HCT116 (cell line): ENCODE results near the gene SMYD3. TPM values are rescaled to one million over a fixed set of nuclear protein-coding genes. Genes with fewer than 3 reads are reported as not detected.

Source experiments
- ATAC-seq: fragments of 200-7000 bp; cut with Tn5 transposase; 2 replicates; pipeline ENCODE4 v1.9.1; 2020; ENCODE audit warnings: mild to moderate bottlenecking, moderate library complexity
- BruUV-seq: library from RNA; stranded (reverse); fragments of 400-500 nt; replicated peaks from 2 replicates; lab custom pipeline; 2021; lab: Mats Ljungman, UMichigan
- CTCF ChIA-PET: fragments of 300-600 bp; sonication (Branson Sonifier 250); formaldehyde crosslinking; loops from one replicate; lab custom pipeline; 2021; ENCODE audit warnings: antibody characterized with exemption; lab: Charles Lee
- POLR2A ChIA-PET: fragments of 300-600, 350-600 bp; sonication (Branson Sonifier 250); formaldehyde crosslinking; loops from one replicate; lab custom pipeline; 2021; ENCODE audit warnings: antibody characterized with exemption; lab: Charles Lee
- RAD21 ChIA-PET, 2 experiments: fragments of 300-600 bp; sonication (Branson Sonifier 250); formaldehyde crosslinking; loops; one replicate each; lab custom pipeline; 2023; ENCODE audit warnings: low total read pairs in 2 of 2; ENCODE audit not compliant: uncharacterized antibody in 2 of 2, unreplicated experiment in 2 of 2, low non-redundant PET in 1 of 2; lab: Charles Lee
- DNase-seq: peaks from one replicate; pipeline ENCODE4 v3.0.0-alpha.2; 2010; ENCODE audit warnings: low read depth, low spot score
- H2AFZ ChIP-seq: fragments of 200-600 bp; shearing (Covaris generic), sonication (generic); 2 replicates; pipeline ENCODE4 v1.6.1; 2017; ENCODE audit warnings: low read depth, mixed run types, mixed read lengths, antibody characterized with exemption, low read length; ENCODE audit not compliant: poor library complexity, severe bottlenecking
- H3K27ac ChIP-seq: 2 replicates; pipeline ENCODE4 v1.5.1; 2012; ENCODE audit warnings: low read depth, low read length
- H3K27me3 ChIP-seq: fragments of 200-600 bp; sonication (generic); 2 replicates; pipeline ENCODE4 v1.6.1; 2016; ENCODE audit warnings: mixed run types, low read length, mixed read lengths; ENCODE audit not compliant: insufficient read depth
- H3K36me3 ChIP-seq, 2 experiments: fragments of 200-500 bp in 1 of 2; fragments of 200-600 bp in 1 of 2; sonication (Bioruptor generic) in 1 of 2; sonication (generic) in 1 of 2; 2 replicates each; pipeline versions ENCODE4 v1.5.1 to v1.6.1; 2014 to 2016; ENCODE audit warnings: low read length in 2 of 2, inconsistent platforms in 1 of 2, mixed read lengths in 1 of 2, mixed run types in 1 of 2; ENCODE audit not compliant: insufficient read depth in 2 of 2, control insufficient read depth in 1 of 2
- H3K4me1 ChIP-seq, 2 experiments: fragments of 200-600 bp in 1 of 2; sonication (generic) in 1 of 2; 2 replicates each; pipeline versions ENCODE4 v1.5.1 to v1.6.1; 2012 to 2017; ENCODE audit warnings: low read length in 2 of 2, inconsistent platforms in 1 of 2, mild to moderate bottlenecking in 1 of 2, mixed read lengths in 1 of 2, mixed run types in 1 of 2, moderate library complexity in 1 of 2; ENCODE audit not compliant: insufficient read depth in 2 of 2, control insufficient read depth in 1 of 2
- H3K4me2 ChIP-seq: fragments of 200-600 bp; sonication (generic); 2 replicates; pipeline ENCODE4 v1.6.1; 2017; ENCODE audit warnings: mixed run types, low read length, mixed read lengths
- H3K4me3 ChIP-seq, 2 experiments: fragments of 200-600 bp in 1 of 2; sonication (generic) in 1 of 2; replicated peaks in 1 of 2; 2 replicates each; pipeline ENCODE4 v1.5.1; 2011 to 2016; ENCODE audit warnings: low read length in 2 of 2, control low read depth in 1 of 2, low read depth in 1 of 2, mild to moderate bottlenecking in 1 of 2, mixed read lengths in 1 of 2, mixed run types in 1 of 2
- H3K79me2 ChIP-seq: fragments of 200-600 bp; sonication (generic); 2 replicates; pipeline ENCODE4 v1.6.1; 2017; ENCODE audit warnings: mild to moderate bottlenecking, mixed run types, low read length, moderate library complexity, mixed read lengths; ENCODE audit not compliant: insufficient read depth
- H3K9ac ChIP-seq: fragments of 200-600 bp; sonication (generic); 2 replicates; pipeline ENCODE4 v1.6.1; 2016; ENCODE audit warnings: low read length, mixed read lengths
- H3K9me2 ChIP-seq: fragments of 200-600 bp; sonication (generic), shearing (Covaris generic); 2 replicates; pipeline ENCODE4 v1.6.1; 2017; ENCODE audit warnings: mixed run types, mild to moderate bottlenecking, moderate library complexity; ENCODE audit not compliant: insufficient read depth
- H3K9me3 ChIP-seq, 2 experiments: fragments of 200-500 bp in 1 of 2; fragments of 200-600 bp in 1 of 2; sonication (Bioruptor generic) in 1 of 2; sonication (generic) in 1 of 2; 2 replicates each; pipeline ENCODE4 v1.6.1; 2014 to 2017; ENCODE audit warnings: low read length in 2 of 2, mixed read lengths in 2 of 2, inconsistent platforms in 1 of 2, low read depth in 1 of 2, mild to moderate bottlenecking in 1 of 2, mixed run types in 1 of 2, moderate library complexity in 1 of 2; ENCODE audit not compliant: control insufficient read depth in 1 of 2, insufficient read depth in 1 of 2
- H4K20me1 ChIP-seq: fragments of 200-600 bp; sonication (generic), shearing (Covaris generic); 2 replicates; pipeline ENCODE4 v1.6.1; 2017; ENCODE audit warnings: mixed run types, mild to moderate bottlenecking, moderate library complexity; ENCODE audit not compliant: insufficient read depth
- CBX3 ChIP-seq: IDR thresholded peaks from 2 replicates; pipeline ENCODE4 v1.6.1; 2012; ENCODE audit warnings: low read depth
- CTCF ChIP-seq, 3 experiments: fragments of 200-600 bp in 1 of 3; sonication (generic) in 1 of 3; IDR thresholded peaks in 2 of 3; conservative IDR thresholded peaks in 1 of 3; 2 replicates each; pipeline ENCODE4 v1.5.1; 2012 to 2017; ENCODE audit warnings: low read depth in 2 of 3, low read length in 2 of 3, antibody characterized with exemption in 1 of 3, borderline replicate concordance in 1 of 3, control low read depth in 1 of 3, mild to moderate bottlenecking in 1 of 3, mixed read lengths in 1 of 3, mixed run types in 1 of 3, moderate library complexity in 1 of 3; ENCODE audit not compliant: insufficient read depth in 1 of 3
- ELF1 ChIP-seq: IDR thresholded peaks from 2 replicates; pipeline ENCODE4 v1.6.1; 2012; ENCODE audit warnings: low read depth, borderline replicate concordance
- EZH2 ChIP-seq: fragments of 200-600 bp; sonication (generic); IDR thresholded peaks from 2 replicates; pipeline ENCODE4 v1.6.1; 2017; ENCODE audit warnings: antibody characterized with exemption, mixed run types
- FOSL1 ChIP-seq: IDR thresholded peaks from 2 replicates; pipeline ENCODE4 v1.6.1; 2012; ENCODE audit warnings: low read depth
- JUND ChIP-seq: IDR thresholded peaks from 2 replicates; pipeline ENCODE4 v1.6.1; 2012
- MAX ChIP-seq: IDR thresholded peaks from 2 replicates; pipeline ENCODE4 v1.6.1; 2012
- POLR2A ChIP-seq: IDR thresholded peaks from 2 replicates; pipeline ENCODE4 v1.7.0; 2011; ENCODE audit warnings: borderline replicate concordance; ENCODE audit not compliant: insufficient read depth, insufficient read length; ENCODE audit errors: extremely low read depth
- POLR2AphosphoS5 ChIP-seq: IDR thresholded peaks from 2 replicates; pipeline ENCODE4 v1.6.1; 2011; ENCODE audit warnings: mild to moderate bottlenecking, low read depth, low read length, moderate library complexity
- RAD21 ChIP-seq: IDR thresholded peaks from 2 replicates; pipeline ENCODE4 v1.6.1; 2012; ENCODE audit warnings: low read depth, mild to moderate bottlenecking
- REST ChIP-seq: IDR thresholded peaks from 2 replicates; pipeline ENCODE4 v1.6.1; 2012; ENCODE audit warnings: low read depth
- SIN3A ChIP-seq: IDR thresholded peaks from 2 replicates; pipeline ENCODE4 v1.6.1; 2012; ENCODE audit warnings: low read depth
- ZFX ChIP-seq: fragments of 450-650 bp; IDR thresholded peaks from 2 replicates; pipeline ENCODE4 v1.6.1; 2017
- intact Hi-C: fragments of 100-400 bp; cut with micrococcal nuclease; formaldehyde crosslinking; loops from 2 replicates; pipeline ENCODE4 v1.10.0; 2022
- total RNA-seq: library from RNA; stranded (reverse); gene quantifications from one replicate; pipeline ENCODE4 v1.2.1, GENCODE V29; 2021; ENCODE audit not compliant: unreplicated experiment

The SMYD3 gene
- total RNA-seq, 1 experiment from 2014 or later: 33.6 TPM

GRCh38 chr1:245772739-245773138 is 734.3 kb downstream of the SMYD3 start:
- no peaks in the 10 kb centered on the region for H3K79me2 ChIP-seq
- BruUV-seq: no TSS peak
- H3K36me3 ChIP-seq: no peaks in the 10 kb centered on the region
- no peak overlapping the region for H3K4me3 ChIP-seq
- no peaks in the 10 kb centered on the region for H3K4me1 ChIP-seq
- ChIA-PET RAD21 (no interaction called here), CTCF (no interaction called here), POLR2A (no interaction called here)
- no peak overlapping the region for H3K9ac ChIP-seq
- DNase-seq: no peak
- H4K20me1 ChIP-seq: no peaks in the 10 kb centered on the region
- H3K9me2 ChIP-seq: no peaks in the 10 kb centered on the region
- intact Hi-C loops: no loop called here
- H3K9me3 ChIP-seq: no peaks in the 10 kb centered on the region
- H3K27ac ChIP-seq: no peak overlapping the region
- no peak overlapping the region for H3K4me2 ChIP-seq
- TF ChIP-seq CBX3 (no peak), CTCF (IDR thresholded peaks at IDR 0.05 in 2 of 3, conservative IDR thresholded peaks at IDR 0.05 in 1 of 3; ENCODE audit: borderline replicate concordance in 1 of 3, insufficient read depth in 1 of 3, low read depth in 2 of 3, low read length in 2 of 3) (no peak), JUND (no peak), EZH2 (no peak), SIN3A (no peak), POLR2A (no peak), REST (no peak), FOSL1 (no peak), POLR2AphosphoS5 (no peak), ZFX (no peak), RAD21 (no peak), ELF1 (no peak), MAX (no peak)
- ATAC-seq: no peak
- H2AFZ ChIP-seq: no peak overlapping the region
- H3K27me3 ChIP-seq: no peaks in the 10 kb centered on the region
